ENCODE measurements around the gene MEOX1.

Gene MEOX1

GRCh38 chr17:43671755-43672519 lies 10.2 kb upstream of the MEOX1 start:
- H3K4me3 ChIP-seq (ENCODE audit: low read depth in 1 of 2, low read length in 1 of 2): no peak overlapping the region
- peaks cover 9% of the 10 kb centered on the region for H3K27me3 ChIP-seq
- no peaks in the 10 kb centered on the region for H3K36me3 ChIP-seq
- TF ChIP-seq CTCF (IDR thresholded peaks at IDR 0.05): no peak
- H3K9me3 ChIP-seq: no peaks in the 10 kb centered on the region
- H3K27ac ChIP-seq: no peak overlapping the region
- no peaks in the 10 kb centered on the region for H3K4me1 ChIP-seq (ENCODE audit: control insufficient read depth in 1 of 2, insufficient read depth in 1 of 2, low read depth in 1 of 2, low read length in 1 of 2)

- Histone ChIP-seq H3K36me3 (no peaks in the 10 kb centered on the region), H3K27me3 (peaks cover 4% of the 10 kb centered on the region), H3K9me3 (no peaks in the 10 kb centered on the region), H3K4me1 (ENCODE audit: control insufficient read depth in 1 of 2, insufficient read depth in 1 of 2, low read depth in 1 of 2, low read length in 1 of 2) (no peaks in the 10 kb centered on the region), H3K4me3 (ENCODE audit: low read depth in 1 of 2, low read length in 1 of 2) (no peak overlapping the region), H3K27ac (no peak overlapping the region)
- no peak for TF ChIP-seq CTCF (IDR thresholded peaks at IDR 0.05)
Observed at GRCh38 chr17:43671031-43671692, 9.4 kb upstream of the MEOX1 start.

- Histone ChIP-seq H3K4me1 (ENCODE audit: control insufficient read depth in 1 of 2, insufficient read depth in 1 of 2, low read depth in 1 of 2, low read length in 1 of 2) (no peaks in the 10 kb centered on the region), H3K9me3 (no peaks in the 10 kb centered on the region), H3K27ac (no peak overlapping the region), H3K4me3 (ENCODE audit: low read depth in 1 of 2, low read length in 1 of 2) (no peak overlapping the region), H3K36me3 (no peaks in the 10 kb centered on the region), H3K27me3 (peaks cover 4% of the 10 kb centered on the region)
- no peak for TF ChIP-seq CTCF (IDR thresholded peaks at IDR 0.05)
Observed at GRCh38 chr17:43670645-43671030, 8.9 kb upstream of the MEOX1 start.

GRCh38 chr17:43669971-43670644 lies 8.4 kb upstream of the MEOX1 start:
- Histone ChIP-seq H3K27ac (no peak overlapping the region), H3K27me3 (peaks cover 4% of the 10 kb centered on the region), H3K9me3 (no peaks in the 10 kb centered on the region), H3K4me3 (ENCODE audit: low read depth in 1 of 2, low read length in 1 of 2) (no peak overlapping the region), H3K4me1 (ENCODE audit: control insufficient read depth in 1 of 2, insufficient read depth in 1 of 2, low read depth in 1 of 2, low read length in 1 of 2) (no peaks in the 10 kb centered on the region), H3K36me3 (no peaks in the 10 kb centered on the region)
- no peak for TF ChIP-seq CTCF (IDR thresholded peaks at IDR 0.05)

GRCh38 chr17:43667947-43668348 lies 6.2 kb upstream of the MEOX1 start:
- Histone ChIP-seq H3K27ac (no peak overlapping the region), H3K27me3 (peaks cover 4% of the 10 kb centered on the region), H3K4me3 (ENCODE audit: low read depth in 1 of 2, low read length in 1 of 2) (no peak overlapping the region), H3K4me1 (ENCODE audit: control insufficient read depth in 1 of 2, insufficient read depth in 1 of 2, low read depth in 1 of 2, low read length in 1 of 2) (no peaks in the 10 kb centered on the region), H3K36me3 (no peaks in the 10 kb centered on the region), H3K9me3 (no peaks in the 10 kb centered on the region)
- no peak for TF ChIP-seq CTCF (IDR thresholded peaks at IDR 0.05)

Data from neutrophil (primary cell).